SK-N-SH (cell line): Measurements from ENCODE around the gene TRIP13.
"Not testable (repeated sequence)": the region's sequence is repeated elsewhere in the genome, so short reads cannot be mapped to it uniquely, and the experiment has no call there.

ENCODE experiments used
- EP300 ChIP-seq, 2 experiments: IDR thresholded peaks; 2 replicates each; pipeline versions ENCODE4 v1.4.0 to v1.6.1; 2012; ENCODE audit warnings: borderline replicate concordance in 1 of 2, low read depth in 1 of 2, low read length in 1 of 2
- JUND ChIP-seq: IDR thresholded peaks from 2 replicates; pipeline ENCODE4 v1.4.0; 2012
- MEF2A ChIP-seq: IDR thresholded peaks from 2 replicates; pipeline ENCODE4 v1.4.0; 2012; ENCODE audit warnings: low read depth, borderline replicate concordance
- POLR2AphosphoS5 ChIP-seq: IDR thresholded peaks from 2 replicates; pipeline ENCODE4 v1.6.1; 2012; ENCODE audit warnings: low read depth, low read length
- RAD21 ChIP-seq: IDR thresholded peaks from 2 replicates; pipeline ENCODE4 v1.6.1; 2012; ENCODE audit warnings: mild to moderate bottlenecking, low read length
- SMC3 ChIP-seq: IDR thresholded peaks from 2 replicates; pipeline ENCODE4 v1.6.1; 2012; ENCODE audit warnings: low read depth, low read length, improper control_type of control experiment
- TAF1 ChIP-seq: IDR thresholded peaks from 2 replicates; pipeline ENCODE4 v1.6.1; 2012; ENCODE audit warnings: low read depth, mild to moderate bottlenecking, low read length, moderate library complexity, borderline replicate concordance
- TCF12 ChIP-seq: IDR thresholded peaks from 2 replicates; pipeline ENCODE4 v1.4.0; 2012
- TF ChIP-seq, protein P1 (sequence below): fragments of 200-600 bp; sonication (generic); IDR thresholded peaks from 2 replicates; pipeline ENCODE4 v1.6.1; 2017; ENCODE audit warnings: antibody characterized with exemption, mild to moderate bottlenecking, moderate library complexity
- TF ChIP-seq, protein P2 (sequence below): IDR thresholded peaks from 2 replicates; pipeline ENCODE4 v1.4.0; 2012; ENCODE audit warnings: low read depth
- TF ChIP-seq, protein P3 (sequence below): IDR thresholded peaks from 2 replicates; pipeline ENCODE4 v1.4.0; 2012; ENCODE audit warnings: low read depth, borderline replicate concordance
- TF ChIP-seq, protein P4 (sequence below): IDR thresholded peaks from 2 replicates; pipeline ENCODE4 v1.6.1; 2012; ENCODE audit warnings: mild to moderate bottlenecking, low read depth, low read length, moderate library complexity

DNA sequence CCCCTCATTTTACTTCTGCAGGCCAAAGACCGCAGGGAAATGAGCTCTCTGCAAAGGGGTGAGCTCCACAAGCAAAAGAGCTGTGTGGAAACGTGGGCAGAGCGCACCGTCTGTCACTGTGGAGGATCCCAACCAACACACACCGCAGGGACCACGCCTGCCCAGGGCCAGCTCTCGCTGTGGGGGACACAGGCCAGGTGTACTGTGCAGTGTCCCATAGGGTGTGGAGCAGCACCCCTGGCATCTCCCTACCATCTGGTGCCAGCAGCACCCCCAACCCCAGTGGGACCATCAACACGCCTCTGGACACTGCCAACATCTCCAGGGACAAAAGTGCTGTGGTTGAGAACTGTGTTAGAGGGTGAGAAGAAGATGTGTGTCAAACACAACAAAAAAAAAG is 14.0 kb upstream of the TRIP13 start:
- TF ChIP-seq SMC3; MEF2A; EP300 (IDR thresholded peaks at IDR 0.05; ENCODE audit: borderline replicate concordance in 1 of 2, low read depth in 1 of 2, low read length in 1 of 2); TCF12; POLR2AphosphoS5; JUND; RAD21; TAF1: not testable (repeated sequence)
- TF ChIP-seq, protein P1, sequence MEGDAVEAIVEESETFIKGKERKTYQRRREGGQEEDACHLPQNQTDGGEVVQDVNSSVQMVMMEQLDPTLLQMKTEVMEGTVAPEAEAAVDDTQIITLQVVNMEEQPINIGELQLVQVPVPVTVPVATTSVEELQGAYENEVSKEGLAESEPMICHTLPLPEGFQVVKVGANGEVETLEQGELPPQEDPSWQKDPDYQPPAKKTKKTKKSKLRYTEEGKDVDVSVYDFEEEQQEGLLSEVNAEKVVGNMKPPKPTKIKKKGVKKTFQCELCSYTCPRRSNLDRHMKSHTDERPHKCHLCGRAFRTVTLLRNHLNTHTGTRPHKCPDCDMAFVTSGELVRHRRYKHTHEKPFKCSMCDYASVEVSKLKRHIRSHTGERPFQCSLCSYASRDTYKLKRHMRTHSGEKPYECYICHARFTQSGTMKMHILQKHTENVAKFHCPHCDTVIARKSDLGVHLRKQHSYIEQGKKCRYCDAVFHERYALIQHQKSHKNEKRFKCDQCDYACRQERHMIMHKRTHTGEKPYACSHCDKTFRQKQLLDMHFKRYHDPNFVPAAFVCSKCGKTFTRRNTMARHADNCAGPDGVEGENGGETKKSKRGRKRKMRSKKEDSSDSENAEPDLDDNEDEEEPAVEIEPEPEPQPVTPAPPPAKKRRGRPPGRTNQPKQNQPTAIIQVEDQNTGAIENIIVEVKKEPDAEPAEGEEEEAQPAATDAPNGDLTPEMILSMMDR: not testable (repeated sequence)
- TF ChIP-seq, protein P2, sequence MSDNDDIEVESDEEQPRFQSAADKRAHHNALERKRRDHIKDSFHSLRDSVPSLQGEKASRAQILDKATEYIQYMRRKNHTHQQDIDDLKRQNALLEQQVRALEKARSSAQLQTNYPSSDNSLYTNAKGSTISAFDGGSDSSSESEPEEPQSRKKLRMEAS: not testable (repeated sequence)
- TF ChIP-seq, protein P3, sequence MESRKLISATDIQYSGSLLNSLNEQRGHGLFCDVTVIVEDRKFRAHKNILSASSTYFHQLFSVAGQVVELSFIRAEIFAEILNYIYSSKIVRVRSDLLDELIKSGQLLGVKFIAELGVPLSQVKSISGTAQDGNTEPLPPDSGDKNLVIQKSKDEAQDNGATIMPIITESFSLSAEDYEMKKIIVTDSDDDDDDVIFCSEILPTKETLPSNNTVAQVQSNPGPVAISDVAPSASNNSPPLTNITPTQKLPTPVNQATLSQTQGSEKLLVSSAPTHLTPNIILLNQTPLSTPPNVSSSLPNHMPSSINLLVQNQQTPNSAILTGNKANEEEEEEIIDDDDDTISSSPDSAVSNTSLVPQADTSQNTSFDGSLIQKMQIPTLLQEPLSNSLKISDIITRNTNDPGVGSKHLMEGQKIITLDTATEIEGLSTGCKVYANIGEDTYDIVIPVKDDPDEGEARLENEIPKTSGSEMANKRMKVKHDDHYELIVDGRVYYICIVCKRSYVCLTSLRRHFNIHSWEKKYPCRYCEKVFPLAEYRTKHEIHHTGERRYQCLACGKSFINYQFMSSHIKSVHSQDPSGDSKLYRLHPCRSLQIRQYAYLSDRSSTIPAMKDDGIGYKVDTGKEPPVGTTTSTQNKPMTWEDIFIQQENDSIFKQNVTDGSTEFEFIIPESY: not testable (repeated sequence)
- TF ChIP-seq, protein P4, sequence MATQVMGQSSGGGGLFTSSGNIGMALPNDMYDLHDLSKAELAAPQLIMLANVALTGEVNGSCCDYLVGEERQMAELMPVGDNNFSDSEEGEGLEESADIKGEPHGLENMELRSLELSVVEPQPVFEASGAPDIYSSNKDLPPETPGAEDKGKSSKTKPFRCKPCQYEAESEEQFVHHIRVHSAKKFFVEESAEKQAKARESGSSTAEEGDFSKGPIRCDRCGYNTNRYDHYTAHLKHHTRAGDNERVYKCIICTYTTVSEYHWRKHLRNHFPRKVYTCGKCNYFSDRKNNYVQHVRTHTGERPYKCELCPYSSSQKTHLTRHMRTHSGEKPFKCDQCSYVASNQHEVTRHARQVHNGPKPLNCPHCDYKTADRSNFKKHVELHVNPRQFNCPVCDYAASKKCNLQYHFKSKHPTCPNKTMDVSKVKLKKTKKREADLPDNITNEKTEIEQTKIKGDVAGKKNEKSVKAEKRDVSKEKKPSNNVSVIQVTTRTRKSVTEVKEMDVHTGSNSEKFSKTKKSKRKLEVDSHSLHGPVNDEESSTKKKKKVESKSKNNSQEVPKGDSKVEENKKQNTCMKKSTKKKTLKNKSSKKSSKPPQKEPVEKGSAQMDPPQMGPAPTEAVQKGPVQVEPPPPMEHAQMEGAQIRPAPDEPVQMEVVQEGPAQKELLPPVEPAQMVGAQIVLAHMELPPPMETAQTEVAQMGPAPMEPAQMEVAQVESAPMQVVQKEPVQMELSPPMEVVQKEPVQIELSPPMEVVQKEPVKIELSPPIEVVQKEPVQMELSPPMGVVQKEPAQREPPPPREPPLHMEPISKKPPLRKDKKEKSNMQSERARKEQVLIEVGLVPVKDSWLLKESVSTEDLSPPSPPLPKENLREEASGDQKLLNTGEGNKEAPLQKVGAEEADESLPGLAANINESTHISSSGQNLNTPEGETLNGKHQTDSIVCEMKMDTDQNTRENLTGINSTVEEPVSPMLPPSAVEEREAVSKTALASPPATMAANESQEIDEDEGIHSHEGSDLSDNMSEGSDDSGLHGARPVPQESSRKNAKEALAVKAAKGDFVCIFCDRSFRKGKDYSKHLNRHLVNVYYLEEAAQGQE: not testable (repeated sequence)
